Suppressor macrophage (primary cell): ENCODE data around the gene GPR83.
A peak's percentile ranks its signal among the peaks of the same experiment; 100 is the strongest.
"Not testable (repeated sequence)": the region's sequence is repeated elsewhere in the genome, so short reads cannot be mapped to it uniquely, and the experiment has no call there.

Source experiments
- DNase-seq, 4 experiments: peaks; one replicate each; pipeline ENCODE4 v3.0.0-alpha.2; 2020 to 2022
- total RNA-seq, 17 experiments: gene quantifications; one replicate each; lab custom pipeline; 2026; ENCODE audit warnings: mixed read lengths in 6 of 17, inconsistent platforms in 3 of 17; lab: John Stamatoyannopoulos, UW

GPR83 gene
- total RNA-seq = 0 to 2.4 (median 0.02) reads per million in 17 experiments

GRCh38 chr11:94400839-94401772 lies at the start of gene GPR83:
Gene GPR83 (minus strand): TSS chr11:94401419. CDS start chr11:94401247, 172 bp downstream.
- DNase-seq = no peak

- peak in 2 of 4 experiments; percentile 46 to 49 for DNase-seq
These were observed 48.8 kb upstream of the GPR83 start for GRCh38 chr11:94450048-94450447.

- DNase-seq = peak; percentile 50 to 86 (median 64)
These were observed 48.2 kb upstream of the GPR83 start for GRCh38 chr11:94449437-94449836.

GRCh38 chr11:94449029-94449428 lies 47.8 kb upstream of the GPR83 start:
- DNase-seq = peak in 2 of 4 experiments; percentile 12 to 14

GRCh38 chr11:94447149-94447548 lies 45.9 kb upstream of the GPR83 start:
- DNase-seq = no peak

GRCh38 chr11:94445641-94446040 lies 44.4 kb upstream of the GPR83 start:
- DNase-seq = no peak

- no peak for DNase-seq
These were observed 31.8 kb upstream of the GPR83 start for GRCh38 chr11:94433049-94433448.

GRCh38 chr11:94424662-94425061 lies 23.4 kb upstream of the GPR83 start:
- no peak for DNase-seq

GRCh38 chr11:94424011-94424410 lies 22.8 kb upstream of the GPR83 start:
- DNase-seq = no peak

- no peak for DNase-seq
These were observed 22.3 kb upstream of the GPR83 start for GRCh38 chr11:94423507-94423906.

- DNase-seq = no peak
These were observed 17.0 kb upstream of the GPR83 start for GRCh38 chr11:94418123-94418765.

- DNase-seq = peak; percentile 18 to 48 (median 35)
These were observed 16.3 kb upstream of the GPR83 start for GRCh38 chr11:94417386-94417987.

- DNase-seq = no peak
These were observed 4.0 kb upstream of the GPR83 start for GRCh38 chr11:94405062-94405833.

GRCh38 chr11:94402355-94402754 lies 1.1 kb upstream of the GPR83 start:
- no peak for DNase-seq

GRCh38 chr11:94401773-94402265 lies 600 bp upstream of the GPR83 start:
- DNase-seq = no peak

GRCh38 chr11:94400457-94400838 lies 771 bp downstream of the GPR83 start:
- DNase-seq = no peak

- DNase-seq = no peak
These were observed 1.2 kb downstream of the GPR83 start for GRCh38 chr11:94400050-94400449.

GRCh38 chr11:94398101-94398500 lies 3.1 kb downstream of the GPR83 start:
- no peak for DNase-seq

GRCh38 chr11:94396282-94396681 lies 4.9 kb downstream of the GPR83 start:
- no peak for DNase-seq

- DNase-seq = not testable (repeated sequence)
These were observed 9.3 kb downstream of the GPR83 start for GRCh38 chr11:94391937-94392336.

GRCh38 chr11:94379613-94380012 lies 21.6 kb downstream of the GPR83 start:
- no peak for DNase-seq

GRCh38 chr11:94376841-94377240 lies 24.4 kb downstream of the GPR83 start:
- DNase-seq = no peak
